Mucosa of stomach (tissue), 1 donor: ENCODE results near the gene ATF5.

Source experiments
- H3K27me3 ChIP-seq: one replicate; pipeline ENCODE4 v1.7.0; 2013; ENCODE audit warnings: mild to moderate bottlenecking, low read length; ENCODE audit not compliant: control insufficient read depth, insufficient read depth
- H3K36me3 ChIP-seq: one replicate; pipeline ENCODE4 v1.7.0; 2013; ENCODE audit warnings: low read length; ENCODE audit not compliant: control insufficient read depth, insufficient read depth
- H3K4me1 ChIP-seq: one replicate; pipeline ENCODE4 v1.7.0; 2013; ENCODE audit warnings: mild to moderate bottlenecking, low read length; ENCODE audit not compliant: control insufficient read depth, insufficient read depth
- H3K4me3 ChIP-seq: one replicate; pipeline ENCODE4 v1.7.0; 2013; ENCODE audit warnings: low read length
- H3K9ac ChIP-seq: one replicate; pipeline ENCODE4 v1.7.0; 2013; ENCODE audit warnings: mild to moderate bottlenecking, low read length, moderate library complexity
- H3K9me3 ChIP-seq: one replicate; pipeline ENCODE4 v1.7.0; 2013; ENCODE audit warnings: mild to moderate bottlenecking, low read length, moderate library complexity; ENCODE audit not compliant: control insufficient read depth
- donor health status: Pancreatic carcinoma.

Gene ATF5, protein sequence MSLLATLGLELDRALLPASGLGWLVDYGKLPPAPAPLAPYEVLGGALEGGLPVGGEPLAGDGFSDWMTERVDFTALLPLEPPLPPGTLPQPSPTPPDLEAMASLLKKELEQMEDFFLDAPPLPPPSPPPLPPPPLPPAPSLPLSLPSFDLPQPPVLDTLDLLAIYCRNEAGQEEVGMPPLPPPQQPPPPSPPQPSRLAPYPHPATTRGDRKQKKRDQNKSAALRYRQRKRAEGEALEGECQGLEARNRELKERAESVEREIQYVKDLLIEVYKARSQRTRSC

DNA sequence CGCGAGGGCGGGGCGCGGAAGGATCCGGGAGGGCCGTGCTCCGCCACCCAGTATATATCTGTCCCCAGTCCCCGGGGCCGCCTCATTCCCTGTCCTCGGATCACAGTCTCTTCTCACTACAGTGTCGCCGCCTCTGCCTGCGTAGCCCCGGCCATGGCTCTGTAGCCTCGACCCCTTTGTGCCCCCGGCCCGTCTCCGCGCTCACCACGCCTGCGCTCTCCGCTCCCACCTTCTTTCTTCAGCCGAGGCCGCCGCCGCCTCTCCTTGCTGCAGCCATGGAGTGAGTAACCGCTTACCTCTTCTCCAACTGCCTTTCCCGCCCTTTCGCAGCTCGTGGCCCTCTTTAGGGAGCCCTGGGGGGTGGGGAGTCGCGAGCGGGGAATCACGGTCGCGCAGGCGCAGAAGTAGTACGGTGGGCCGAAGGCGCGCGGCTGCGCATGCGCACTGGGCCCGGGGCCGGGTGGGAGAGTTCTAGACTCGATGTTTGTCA is at the start of gene ATF5, which contains the start of gene NUP62:
TSS of gene ATF5 (plus strand) at position 85 of the 490 bp plus-strand sequence. CDS start 1,646 bp downstream, outside the sequence.
TSS of gene NUP62 (minus strand) at position 384 of the 490 bp plus-strand sequence. CDS start 19,697 bp downstream, outside the sequence.
- H3K36me3 ChIP-seq, result no peaks in the 10 kb centered on the region
- H3K9me3 ChIP-seq, result no peaks in the 10 kb centered on the region
- peak within 1 kb of the TSS; percentile 78 for H3K9ac ChIP-seq
- H3K27me3 ChIP-seq, result no peaks in the 10 kb centered on the region
- H3K4me1 ChIP-seq, result peaks cover 15% of the 10 kb centered on the region
- peak within 1 kb of the TSS; percentile 79 for H3K4me3 ChIP-seq

DNA sequence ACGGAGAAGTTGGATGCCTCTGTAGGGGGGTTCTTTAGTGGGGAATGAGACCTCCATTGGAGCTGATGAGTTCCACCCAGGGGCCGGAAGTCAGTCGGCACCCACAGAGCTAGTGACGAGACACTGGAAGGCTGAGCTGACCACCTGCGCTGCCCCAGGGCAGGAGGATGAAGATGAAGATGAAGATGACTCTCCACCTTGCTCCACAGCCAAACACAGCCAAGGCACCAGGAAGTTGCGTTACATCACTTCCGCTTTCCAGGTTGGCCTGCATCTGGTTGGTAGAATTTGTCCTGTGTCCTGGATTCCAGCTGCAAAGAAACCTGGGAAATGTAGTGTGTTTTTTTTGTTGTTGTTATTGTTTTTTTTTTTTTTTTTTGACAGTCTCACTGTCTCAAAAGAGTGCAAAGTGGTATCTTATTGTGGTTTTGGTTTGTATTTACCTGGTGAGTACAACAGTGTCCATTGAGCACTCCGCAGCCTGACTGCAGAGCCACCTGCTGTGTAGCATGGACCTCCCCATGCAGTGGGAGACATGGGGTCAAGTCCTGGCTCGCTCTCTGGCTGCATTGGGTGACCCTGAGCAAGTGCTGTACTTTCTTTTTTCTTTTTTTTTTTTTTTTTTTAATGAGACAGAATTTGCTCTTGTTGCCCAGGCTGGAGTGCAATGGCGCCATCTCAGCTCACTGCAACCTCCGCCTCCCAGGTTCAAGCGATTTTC is 49.6 kb upstream of the ATF5 start:
- Histone ChIP-seq H3K4me1 (peaks cover 16% of the 10 kb centered on the region), H3K9me3 (no peaks in the 10 kb centered on the region), H3K4me3 (no peak overlapping the region), H3K27me3 (no peaks in the 10 kb centered on the region), H3K36me3 (peaks cover 30% of the 10 kb centered on the region), H3K9ac (no peak overlapping the region)

DNA sequence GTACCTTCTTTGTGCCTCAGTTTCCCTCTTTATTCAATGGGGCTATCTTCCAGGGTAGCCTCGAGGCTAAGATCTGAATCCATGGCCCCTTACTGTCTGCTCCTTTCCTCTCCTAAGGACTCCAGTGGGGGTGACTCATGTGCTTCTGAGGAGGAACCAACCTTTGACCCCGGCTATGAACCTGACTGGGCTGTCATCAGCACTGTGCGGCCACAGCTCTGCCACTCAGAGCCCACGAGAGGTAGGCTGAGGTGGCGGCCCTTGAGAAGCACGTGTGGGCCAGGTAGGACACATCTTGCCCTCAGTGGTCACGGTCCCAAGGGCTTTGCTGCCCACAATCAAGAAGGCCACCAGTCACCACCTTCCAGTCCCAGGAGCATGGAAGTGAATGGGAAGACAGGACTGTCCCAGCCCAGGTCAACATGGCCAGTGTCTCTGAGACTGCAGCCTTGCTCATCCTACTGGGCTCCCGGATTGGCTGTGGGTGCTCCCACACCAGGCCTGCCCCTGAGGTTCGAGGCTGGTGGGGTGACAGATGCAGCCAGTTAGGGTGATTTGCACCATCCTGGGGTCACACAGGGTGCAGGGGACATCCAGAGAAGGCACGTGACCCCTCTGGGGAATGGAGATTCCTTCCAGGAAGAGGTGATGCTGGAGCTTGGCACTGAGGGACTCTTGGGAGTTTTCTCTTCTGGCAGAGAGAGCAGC is 48.7 kb upstream of the ATF5 start:
- Histone ChIP-seq H3K4me1 (peaks cover 13% of the 10 kb centered on the region), H3K36me3 (peaks cover 30% of the 10 kb centered on the region), H3K4me3 (no peak overlapping the region), H3K9ac (no peak overlapping the region), H3K9me3 (no peaks in the 10 kb centered on the region), H3K27me3 (no peaks in the 10 kb centered on the region)

DNA sequence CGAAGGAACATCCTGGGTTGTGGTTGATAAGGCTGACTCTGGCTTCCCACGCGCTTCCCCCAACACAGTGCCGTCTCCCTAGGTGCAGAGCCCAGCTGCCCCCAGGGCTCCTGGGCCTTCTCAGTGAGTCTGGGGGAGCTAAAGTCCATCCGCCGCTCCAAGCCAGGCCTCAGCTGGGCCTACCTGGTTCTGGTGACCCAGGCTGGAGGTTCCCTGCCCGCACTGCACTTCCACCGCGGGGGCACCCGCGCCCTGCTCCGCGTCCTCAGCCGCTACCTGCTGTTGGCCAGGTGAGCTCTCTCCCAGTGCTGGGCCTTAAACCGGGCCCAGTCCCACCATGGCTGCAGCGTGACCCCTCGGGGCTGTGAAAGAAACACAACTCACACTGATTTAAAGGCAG is 47.8 kb upstream of the ATF5 start:
- H3K4me3 ChIP-seq, result no peak overlapping the region
- no peak overlapping the region for H3K9ac ChIP-seq
- H3K36me3 ChIP-seq, result peaks cover 30% of the 10 kb centered on the region
- H3K9me3 ChIP-seq, result no peaks in the 10 kb centered on the region
- H3K27me3 ChIP-seq, result no peaks in the 10 kb centered on the region
- peaks cover 9% of the 10 kb centered on the region for H3K4me1 ChIP-seq

DNA sequence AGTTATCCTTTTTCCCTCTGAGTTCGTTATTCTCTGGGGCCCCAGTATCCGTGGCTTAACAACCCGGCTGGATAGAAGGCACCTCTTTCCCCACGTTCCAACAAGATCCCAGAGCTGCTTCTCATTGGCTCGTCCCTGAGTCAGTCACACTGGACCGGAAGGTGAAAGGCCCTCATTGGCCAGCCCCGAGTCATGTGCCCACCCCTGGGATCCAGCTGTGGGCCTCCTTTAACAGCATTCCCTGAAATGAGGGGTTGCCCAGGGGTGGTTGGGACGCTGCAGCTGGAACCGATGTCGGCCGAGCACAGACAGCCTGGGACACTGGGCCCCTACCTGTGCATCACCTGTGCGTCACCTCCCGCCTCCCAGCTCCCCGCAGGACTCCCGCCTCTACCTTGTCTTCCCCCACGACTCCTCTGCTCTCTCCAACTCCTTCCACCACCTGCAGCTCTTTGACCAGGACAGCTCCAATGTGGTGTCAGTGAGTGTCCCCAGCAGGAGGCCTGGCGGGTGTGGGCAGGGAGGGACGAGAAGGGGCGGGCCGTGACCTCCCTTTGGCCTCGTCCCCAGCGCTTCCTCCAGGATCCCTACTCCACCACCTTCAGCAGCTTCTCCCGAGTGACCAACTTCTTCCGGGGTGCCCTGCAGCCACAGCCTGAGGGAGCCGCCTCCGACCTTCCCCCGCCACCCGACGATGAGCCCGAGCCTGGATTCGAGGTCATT is 47.2 kb upstream of the ATF5 start:
- H3K4me3 ChIP-seq, result no peak overlapping the region
- H3K9me3 ChIP-seq, result no peaks in the 10 kb centered on the region
- H3K27me3 ChIP-seq, result no peaks in the 10 kb centered on the region
- H3K9ac ChIP-seq, result no peak overlapping the region
- peaks cover 30% of the 10 kb centered on the region for H3K36me3 ChIP-seq
- peaks cover 9% of the 10 kb centered on the region for H3K4me1 ChIP-seq

DNA sequence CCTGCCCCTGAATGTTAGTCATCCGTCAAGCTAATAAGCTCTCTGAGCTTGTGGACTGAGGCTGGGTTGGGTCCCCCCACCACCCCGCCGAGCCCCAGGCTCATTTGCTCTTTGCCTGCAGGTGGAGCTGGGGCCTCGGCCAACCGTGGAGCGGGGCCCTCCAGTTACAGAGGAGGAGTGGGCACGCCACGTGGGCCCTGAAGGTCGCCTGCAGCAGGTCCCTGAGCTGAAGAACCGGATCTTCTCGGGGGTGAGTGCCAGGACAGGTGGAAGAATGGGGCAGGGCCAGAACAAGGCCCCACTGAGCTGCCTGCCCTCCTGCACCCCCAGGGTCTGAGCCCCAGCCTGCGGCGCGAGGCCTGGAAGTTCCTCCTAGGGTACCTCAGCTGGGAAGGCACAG is 46.4 kb upstream of the ATF5 start:
- Histone ChIP-seq H3K4me3 (no peak overlapping the region), H3K36me3 (peaks cover 30% of the 10 kb centered on the region), H3K9ac (no peak overlapping the region), H3K9me3 (no peaks in the 10 kb centered on the region), H3K27me3 (no peaks in the 10 kb centered on the region), H3K4me1 (peaks cover 13% of the 10 kb centered on the region)

DNA sequence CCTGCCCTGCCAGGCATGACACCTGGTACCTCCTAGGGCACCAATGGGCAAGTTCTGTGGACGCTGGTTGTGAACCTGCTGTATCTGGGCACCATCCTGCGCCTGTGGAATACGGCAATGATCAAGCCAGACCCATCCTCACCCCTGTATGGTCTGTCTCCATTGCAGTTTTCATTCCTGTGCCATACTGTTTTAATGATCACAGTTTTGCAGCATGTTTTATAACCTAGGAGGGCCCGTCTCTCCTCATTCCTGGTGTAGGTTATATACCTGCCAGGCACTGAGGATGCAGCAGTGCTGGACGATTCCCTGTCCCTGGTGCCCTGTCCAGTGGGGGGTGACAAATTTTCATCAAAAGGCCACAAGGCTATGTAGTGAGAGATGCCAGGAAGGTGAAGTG is 45.9 kb upstream of the ATF5 start:
- no peaks in the 10 kb centered on the region for H3K9me3 ChIP-seq
- no peaks in the 10 kb centered on the region for H3K27me3 ChIP-seq
- H3K9ac ChIP-seq, result no peak overlapping the region
- peaks cover 30% of the 10 kb centered on the region for H3K36me3 ChIP-seq
- H3K4me1 ChIP-seq, result peaks cover 16% of the 10 kb centered on the region
- no peak overlapping the region for H3K4me3 ChIP-seq

DNA sequence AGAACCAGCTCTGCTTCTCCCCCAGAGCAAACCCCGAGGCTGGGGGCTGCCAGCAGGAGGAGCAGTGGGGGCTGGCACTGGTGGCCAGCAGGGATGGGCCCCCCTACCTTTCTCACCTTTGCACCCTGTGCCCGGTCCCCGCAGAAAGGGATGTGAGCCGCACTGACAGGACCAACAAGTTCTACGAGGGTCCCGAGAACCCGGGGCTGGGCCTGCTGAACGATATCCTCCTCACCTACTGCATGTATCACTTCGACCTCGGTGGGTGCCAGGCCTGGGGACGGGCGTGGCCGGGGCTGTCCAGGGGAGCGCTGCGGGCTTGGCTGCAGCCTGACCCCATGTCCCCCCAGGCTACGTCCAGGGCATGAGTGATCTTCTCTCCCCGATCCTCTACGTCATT is 44.9 kb upstream of the ATF5 start:
- no peaks in the 10 kb centered on the region for H3K27me3 ChIP-seq
- no peak overlapping the region for H3K4me3 ChIP-seq
- H3K4me1 ChIP-seq, result peaks cover 8% of the 10 kb centered on the region
- no peaks in the 10 kb centered on the region for H3K9me3 ChIP-seq
- H3K36me3 ChIP-seq, result peaks cover 27% of the 10 kb centered on the region
- no peak overlapping the region for H3K9ac ChIP-seq

DNA sequence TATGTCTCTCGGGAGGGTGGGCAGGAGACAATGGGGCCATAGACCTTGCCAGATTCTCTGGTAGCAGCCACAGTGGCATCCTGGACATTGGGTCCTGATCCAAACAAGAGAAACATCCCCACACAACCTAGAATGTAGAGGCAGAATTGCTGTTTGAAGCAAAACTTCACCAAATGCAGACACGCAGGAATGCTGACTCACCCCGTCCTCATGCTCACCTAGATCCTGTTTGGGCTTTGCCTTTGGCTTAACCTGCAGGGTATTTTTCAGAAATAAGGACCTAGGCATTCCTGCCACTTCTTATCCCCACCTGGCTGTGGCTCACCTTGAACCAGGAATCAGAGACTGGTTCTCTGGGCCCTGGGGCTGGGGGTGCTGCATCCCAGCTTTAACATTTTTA is 44.2 kb upstream of the ATF5 start:
- Histone ChIP-seq H3K36me3 (peaks cover 27% of the 10 kb centered on the region), H3K9ac (no peak overlapping the region), H3K4me1 (peaks cover 9% of the 10 kb centered on the region), H3K9me3 (no peaks in the 10 kb centered on the region), H3K4me3 (no peak overlapping the region), H3K27me3 (no peaks in the 10 kb centered on the region)

DNA sequence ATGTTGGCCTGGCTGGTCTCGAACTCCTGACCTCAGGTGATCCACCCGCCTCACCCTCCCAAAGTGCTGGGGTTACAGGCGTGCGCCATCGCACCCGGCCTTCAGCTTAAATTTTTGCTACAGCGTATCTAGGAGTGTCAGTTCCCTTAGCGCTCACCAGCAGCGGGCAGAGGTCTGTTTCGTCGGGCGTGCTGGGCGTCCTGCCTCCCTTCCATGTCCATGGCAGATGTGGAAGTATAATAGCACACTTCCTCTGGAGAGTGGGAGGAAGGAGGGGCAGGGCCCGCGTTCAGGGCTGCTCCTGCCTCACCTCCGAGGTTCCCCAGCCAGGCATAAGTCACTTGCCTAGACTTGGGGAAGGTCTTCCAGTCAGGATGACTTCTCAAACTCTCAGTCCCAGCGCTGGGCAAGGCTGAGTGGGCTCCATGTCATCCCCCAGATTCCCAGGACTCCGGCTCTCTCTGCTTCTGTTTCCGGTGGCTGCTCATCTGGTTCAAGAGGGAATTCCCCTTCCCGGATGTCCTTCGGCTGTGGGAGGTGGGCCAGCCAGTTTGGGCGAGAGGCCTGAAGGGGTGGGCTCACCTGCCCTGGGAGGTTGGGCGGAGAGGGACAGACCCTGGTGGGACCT is 41.9 kb upstream of the ATF5 start:
- H3K27me3 ChIP-seq, result peaks cover 6% of the 10 kb centered on the region
- peaks cover 14% of the 10 kb centered on the region for H3K4me1 ChIP-seq
- H3K9me3 ChIP-seq, result no peaks in the 10 kb centered on the region
- no peak overlapping the region for H3K4me3 ChIP-seq
- H3K36me3 ChIP-seq, result peaks cover 12% of the 10 kb centered on the region
- H3K9ac ChIP-seq, result no peak overlapping the region
